Activated CD8-positive, alpha-beta memory T cell treated with anti-CD3 and anti-CD28 coated beads, Interleukin-2, amount 50 U/mL, for 4 hours (primary cell): ENCODE data around the gene STRAP.
"Not testable (repeated sequence)": the region's sequence is repeated elsewhere in the genome, so short reads cannot be mapped to it uniquely, and the experiment has no call there.

Experiments used
- DNase-seq: peaks from one replicate; pipeline ENCODE4 v3.0.0-alpha.2; 2020

Gene STRAP

DNA sequence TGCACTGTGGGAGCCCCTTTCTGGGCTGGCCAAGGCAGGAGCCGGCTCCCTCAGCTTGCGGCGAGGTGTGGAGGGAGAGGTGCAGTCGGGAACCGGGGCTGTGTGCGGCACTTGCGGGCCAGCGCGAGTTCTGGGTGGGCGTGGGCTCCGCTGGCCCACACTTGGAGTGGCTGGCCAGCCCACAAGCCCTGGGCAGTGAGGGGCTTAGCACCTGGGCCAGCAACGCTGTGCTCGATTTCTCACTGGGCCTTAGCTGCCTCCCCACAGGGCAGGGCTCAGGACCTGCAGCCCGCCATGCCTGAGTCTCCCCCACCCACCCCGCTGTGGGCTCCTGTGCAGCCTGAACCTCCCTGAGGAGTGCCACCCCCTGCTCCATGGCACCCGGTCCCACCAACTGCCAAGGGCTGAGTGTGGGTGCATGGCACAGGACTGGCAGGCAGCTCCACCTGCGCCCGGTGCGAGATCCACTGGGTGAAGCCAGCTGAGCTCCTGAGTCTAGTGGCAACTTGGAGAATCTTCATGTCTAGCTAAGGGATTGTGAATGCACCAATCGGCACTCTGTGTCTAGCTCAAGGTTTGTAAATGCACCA lies 7.5 kb upstream of the STRAP start:
- DNase-seq, result not testable (repeated sequence)

DNA sequence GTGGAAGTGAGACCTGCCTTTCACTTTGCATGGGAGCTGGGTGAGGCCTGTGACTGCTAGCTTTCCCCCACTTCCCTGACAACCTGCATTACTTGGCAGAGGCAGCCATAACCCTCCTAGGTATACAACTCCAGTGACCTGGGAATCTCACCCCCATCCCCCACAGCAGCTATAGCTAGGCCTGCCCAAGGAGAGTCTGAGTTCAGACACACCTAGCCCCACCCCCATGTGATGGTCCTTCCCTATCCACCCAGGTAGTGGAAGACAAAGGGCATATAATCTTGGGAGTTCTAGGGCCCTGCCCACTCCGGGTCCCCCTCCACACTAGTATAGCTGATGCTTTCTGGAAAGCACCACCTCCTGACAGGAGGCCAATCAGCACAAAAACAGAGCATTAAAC lies 6.3 kb upstream of the STRAP start:
- DNase-seq, result no peak

DNA sequence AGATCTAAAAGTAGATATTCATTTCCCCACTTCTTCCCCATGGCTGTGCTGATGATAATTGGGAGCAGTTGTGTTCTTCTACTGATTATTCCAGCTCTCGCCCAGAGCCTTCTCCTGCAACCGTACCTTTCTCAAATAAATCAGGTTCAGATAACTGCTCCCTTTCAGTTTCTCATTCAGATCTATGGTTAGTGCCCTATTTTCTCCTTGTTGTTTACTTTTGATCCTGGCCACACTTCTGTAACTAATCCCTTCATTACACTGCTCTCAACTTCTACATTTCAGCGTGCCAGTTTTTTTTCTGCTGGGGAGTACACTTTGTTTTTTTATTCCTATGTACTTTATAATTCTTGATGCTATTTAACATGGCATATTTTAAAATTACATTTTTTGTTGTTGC lies 2.8 kb upstream of the STRAP start:
- no peak for DNase-seq

DNA sequence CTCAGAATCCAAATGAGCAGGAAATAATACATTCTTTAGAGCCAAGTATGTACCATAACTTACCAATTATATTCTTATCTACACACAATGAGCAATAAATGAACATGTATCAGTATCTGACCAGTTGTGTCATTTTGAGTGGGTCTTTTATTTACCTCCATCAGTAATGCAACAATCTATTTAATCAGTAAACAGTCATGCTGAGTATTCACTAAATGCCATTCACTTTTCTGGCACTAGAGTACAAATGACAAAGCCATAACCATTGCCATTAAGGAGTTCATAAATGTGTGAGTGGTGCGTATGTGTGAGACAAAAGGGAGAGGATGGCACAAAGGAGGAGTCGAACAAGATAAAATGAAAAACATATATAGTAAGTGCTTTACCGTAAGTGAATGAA lies 1.5 kb upstream of the STRAP start:
- DNase-seq, result no peak

DNA sequence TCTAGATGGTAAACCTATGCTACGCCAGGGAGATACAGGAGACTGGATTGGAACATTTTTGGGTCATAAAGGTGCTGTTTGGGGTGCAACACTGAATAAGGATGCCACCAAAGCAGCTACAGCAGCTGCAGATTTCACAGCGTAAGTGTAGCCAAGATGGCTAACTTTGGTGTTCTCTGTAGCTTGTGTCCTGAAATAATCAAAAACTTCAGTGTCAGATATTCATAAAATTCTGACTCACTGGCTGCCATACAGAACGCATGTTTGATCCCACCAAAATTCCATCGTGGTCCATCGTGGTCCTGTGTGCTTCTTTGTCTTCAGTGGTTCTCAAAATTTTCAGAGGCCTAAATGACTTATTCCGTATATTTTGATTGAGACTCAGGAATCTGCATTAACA lies 1.3 kb downstream of the STRAP start:
- DNase-seq, result no peak

DNA sequence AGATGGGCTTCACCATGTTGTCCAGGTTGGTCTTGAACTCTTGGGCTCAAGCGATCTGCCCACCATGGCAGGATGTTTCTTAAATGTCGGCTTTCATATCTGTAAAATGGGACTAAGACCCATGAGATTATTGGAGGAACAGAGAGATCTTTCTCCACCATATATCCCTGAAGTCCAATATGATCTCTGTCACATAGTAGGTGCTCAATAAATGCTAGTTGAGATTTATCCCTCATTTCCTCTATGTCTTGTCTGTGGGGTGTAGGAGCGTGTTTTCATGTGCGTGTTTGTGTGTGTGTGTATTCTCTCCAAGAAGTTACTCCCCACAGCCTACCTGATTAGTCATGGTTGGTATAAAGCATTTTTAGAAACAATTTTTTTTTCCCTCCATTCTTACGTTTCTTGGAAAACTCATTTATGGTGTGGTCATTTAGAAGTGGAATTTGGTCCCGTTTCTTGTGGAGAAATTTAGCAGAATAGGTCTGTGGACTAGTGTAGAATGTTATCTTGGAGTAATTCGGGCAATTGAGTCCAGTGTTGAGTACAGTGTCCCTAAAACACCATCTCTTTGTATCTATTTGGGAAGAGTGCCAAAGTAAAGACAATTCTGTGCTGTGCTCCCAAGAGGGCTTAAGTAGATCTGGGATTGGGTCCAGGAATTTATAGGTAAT lies 4.3 kb downstream of the STRAP start:
- no peak for DNase-seq

DNA sequence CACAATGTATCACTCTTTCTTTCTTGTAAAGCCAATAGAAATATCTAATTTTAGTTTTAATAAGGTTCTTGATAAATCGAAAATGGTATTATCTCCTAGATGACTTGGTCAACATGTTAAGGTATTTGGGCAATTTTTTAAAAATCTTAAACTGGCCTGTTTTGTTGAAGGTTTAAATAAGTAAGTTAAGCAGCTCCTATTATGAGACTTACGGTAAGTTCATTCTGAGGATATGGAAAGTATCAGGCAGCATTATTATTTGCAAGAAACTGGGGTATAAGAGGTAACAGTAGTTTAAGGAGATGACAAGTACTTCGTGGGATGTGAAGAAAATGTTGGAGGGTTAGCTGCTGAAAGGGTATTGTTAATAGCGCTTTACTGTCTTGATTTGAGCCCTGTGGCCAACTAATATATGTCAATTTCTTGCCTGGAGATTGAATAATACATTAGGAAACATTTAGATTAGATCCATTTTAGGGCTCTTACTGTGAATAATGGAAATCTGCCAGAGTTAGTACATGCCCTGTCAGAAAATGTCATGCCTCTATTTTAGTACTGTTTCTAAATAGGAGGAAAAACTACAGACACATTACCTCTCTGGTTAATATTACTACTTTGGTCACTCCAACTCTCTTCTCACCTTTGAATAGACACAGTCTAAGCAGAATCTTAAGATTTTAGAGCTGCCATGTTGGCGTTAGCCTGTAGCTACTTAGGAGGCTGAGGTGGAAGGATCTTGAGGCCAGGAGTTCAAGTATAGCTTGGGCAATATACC lies 5.0 kb downstream of the STRAP start:
- no peak for DNase-seq

DNA sequence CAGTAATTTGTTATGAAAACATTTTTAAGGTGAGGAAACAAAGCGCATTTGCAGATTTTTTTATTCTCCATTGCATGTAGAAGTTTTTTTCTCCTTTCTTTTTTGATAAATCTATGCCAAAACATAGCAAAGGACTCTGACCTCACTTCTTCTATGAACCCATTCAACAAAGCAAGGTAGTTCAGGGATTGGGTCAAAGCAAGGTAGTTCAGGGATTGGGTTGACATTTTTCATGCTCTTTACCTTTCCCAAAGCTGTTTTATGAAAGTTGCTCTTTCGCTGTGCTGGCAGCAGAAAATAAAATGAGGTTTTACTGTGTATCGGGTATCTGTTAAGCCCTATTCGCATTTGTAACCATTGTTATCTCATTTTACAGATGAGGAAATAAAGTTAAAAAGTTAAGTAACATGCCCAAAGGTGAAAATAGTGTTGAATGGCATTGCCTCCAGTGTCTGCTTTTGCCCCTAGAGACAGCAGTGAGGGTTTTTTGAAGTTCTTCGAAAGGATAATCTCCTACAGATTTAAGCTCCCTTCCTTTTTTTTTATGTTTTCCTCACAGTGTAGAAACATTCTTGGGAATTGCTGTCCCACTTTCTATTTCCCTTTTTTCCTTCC lies 10.6 kb downstream of the STRAP start:
- no peak for DNase-seq

DNA sequence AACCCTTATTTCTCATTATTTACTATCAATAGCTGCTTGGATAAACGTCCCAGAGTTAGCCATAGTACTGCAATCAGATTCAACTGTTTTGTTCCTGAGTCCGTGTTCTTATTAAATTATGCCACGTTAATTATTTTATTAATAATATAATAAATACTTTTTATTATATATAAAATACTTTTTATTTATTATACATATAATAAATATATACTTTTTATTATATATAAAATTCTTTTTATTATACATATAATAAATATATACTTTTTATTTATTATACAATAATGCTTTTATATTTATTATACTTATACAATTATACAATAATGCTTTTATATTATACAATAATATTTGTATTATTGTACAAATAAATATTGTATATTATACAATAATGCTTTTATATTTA lies 11.1 kb downstream of the STRAP start:
- no peak for DNase-seq

DNA sequence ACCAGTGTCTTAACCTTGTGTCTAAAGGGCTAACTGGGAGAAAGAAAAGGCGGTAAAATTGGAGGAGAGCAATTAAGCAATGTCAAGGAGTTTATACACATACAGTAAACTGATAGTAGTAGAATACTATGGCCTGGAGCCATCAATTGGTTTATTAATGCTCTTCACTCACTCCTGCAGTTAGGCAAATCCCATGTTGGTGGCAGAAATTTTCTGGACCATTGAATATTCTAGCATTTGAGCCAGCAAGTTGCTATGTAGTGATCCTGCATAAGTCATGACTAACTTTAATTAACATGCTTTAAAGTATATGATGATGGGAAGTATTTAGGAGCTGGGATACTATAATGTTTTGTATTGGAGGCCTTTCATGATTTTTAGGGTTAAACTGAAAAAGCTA lies 14.7 kb downstream of the STRAP start:
- DNase-seq, result no peak

DNA sequence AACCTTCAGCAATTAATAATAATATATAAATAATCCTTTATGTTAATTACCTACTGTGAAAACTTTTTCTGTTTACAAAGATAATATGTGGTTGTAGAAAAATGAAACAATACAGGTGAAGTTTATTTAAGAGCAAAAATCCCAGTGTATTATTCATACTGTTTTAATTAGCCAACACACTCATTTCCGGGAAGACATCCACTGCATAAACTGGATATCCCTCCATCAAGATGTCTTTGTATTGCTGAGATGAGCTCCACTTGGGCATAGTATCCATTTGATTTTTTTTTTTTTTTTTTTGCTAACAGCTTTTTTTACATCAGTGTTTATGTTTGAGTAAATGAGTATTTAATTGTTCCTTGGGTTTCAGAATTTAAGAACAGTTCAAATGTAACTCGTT lies 15.2 kb downstream of the STRAP start:
- no peak for DNase-seq

DNA sequence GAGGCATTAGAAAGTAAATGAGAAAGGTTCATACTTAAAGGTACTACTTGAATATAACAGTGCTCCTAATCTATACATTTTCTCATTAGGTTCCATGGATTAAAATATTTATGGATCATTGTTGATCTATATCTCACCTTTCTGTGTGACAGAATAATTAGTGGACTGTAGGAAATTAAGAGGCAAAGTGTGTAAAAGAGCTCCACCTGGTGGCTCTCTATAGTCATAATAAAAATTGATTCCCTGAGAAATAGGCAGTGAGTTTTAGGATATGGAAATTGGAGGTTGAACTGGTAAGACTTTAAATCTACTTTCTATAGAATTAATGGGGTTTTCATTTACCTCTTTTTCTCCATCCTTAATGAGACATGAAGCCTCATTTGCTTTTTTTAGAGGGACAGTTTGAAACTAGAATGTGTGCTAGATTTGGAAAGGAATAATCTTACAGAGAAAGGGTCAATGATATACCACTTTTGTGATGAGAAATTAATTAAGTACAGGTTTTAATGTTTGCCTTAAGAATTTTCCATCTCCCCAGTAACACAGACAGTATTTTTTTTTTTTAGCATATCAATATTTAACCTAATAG lies 17.2 kb downstream of the STRAP start:
- no peak for DNase-seq

DNA sequence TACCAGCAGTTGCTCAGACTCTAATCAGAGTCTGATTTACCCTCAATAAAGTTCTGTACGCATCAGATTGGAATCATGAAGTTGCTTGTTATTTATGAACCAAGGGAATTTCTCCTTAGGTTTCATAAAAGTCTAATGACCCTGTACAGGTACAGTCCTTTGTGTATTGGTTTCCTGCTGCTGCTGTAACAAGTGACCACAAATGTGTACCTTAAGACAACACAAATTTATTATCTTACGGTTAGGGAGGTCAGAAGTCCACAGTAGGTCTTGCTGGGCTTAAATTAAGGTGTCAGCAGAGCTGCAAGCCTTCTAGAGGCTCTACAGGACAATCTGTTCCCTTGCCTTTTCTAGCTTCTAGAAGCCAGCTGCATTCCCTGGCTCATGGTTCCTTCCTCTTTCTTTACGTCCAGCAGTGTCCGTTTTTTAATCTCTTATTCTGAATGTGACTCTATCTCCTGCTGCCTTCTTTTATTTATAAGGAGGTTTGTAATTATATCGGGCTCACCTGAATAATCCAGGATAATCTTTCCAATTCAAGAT lies 22.3 kb downstream of the STRAP start:
- DNase-seq, result no peak

DNA sequence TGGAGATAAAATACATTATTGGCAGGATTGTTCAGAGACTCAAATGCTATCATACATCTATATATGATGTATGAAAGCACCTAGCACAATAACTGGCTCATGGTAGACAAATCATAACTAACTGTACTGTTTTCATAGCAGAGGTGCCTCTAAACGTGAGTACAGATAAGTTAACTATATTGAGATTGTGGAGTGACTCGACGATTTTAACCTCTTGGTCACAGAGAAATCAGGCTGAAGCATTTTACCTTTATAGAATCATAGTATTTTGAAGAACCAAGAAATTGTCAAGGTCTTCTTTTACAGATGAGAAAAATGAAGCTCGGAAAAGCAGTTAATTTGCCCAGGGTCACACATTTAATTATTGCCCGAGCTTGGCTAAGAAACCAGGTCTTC lies 28.3 kb downstream of the STRAP start:
- DNase-seq, result no peak

DNA sequence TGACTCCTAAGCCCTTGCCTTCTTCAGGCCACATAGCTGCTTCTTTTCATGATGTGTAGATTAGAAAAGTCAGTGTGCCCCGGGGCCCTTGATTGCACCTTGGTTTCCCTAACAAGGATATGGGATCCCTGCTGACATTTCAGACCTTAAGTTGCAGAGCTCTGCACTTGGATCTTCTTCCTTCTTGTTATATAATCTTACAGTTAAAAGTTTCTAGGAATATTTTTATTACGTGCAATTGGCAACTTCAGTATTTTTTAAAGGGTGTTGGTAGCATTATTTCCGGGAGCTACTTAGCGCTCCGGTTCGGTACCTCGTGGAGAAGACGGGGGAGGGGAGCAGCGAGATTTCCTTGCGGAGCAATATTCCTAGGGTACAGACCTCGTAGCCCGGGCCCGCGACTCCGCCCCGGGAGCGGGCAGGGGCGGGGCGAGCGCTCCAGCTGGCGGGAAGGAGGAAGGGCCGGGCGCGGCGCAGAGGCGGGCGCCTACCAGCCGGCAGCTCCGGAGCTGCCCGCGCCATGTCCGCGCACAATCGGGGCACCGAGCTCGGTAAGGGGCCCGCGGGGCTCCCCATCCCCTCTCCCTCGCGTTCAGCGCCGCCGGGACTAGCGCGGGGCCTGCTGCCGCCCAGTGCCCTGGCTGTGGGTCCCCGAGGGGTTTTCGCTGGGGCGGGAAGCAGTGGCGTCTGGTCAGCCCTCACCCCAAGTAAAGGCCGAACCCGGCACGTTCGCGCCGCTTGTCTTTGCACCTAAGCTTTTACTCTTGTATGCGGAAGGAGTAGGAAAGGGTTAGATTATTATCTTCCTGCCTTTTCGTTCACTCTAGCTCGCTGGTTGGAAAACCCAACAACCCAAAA lies 28.9 kb downstream of the STRAP start, which contains the start of gene DERA:
Gene DERA (plus strand): TSS at position 469 of the 858 bp plus-strand sequence. CDS start 52 bp downstream, at position 521.
- DNase-seq, result peak; percentile 59

DNA sequence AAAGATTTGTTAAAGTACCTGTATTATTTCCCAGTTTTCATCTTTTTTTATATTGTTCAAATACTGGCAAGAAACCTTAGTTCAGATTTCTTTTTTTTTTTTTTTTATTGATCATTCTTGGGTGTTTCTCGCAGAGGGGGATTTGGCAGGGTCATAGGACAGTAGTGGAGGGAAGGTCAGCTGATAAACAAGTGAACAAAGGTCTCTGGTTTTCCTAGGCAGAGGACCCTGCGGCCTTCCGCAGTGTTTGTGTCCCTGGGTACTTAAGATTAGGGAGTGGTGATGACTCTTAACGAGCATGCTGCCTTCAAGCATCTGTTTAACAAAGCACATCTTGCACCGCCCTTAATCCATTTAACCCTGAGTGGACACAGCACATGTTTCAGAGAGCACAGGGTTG lies 29.7 kb downstream of the STRAP start:
- not testable (repeated sequence) for DNase-seq

DNA sequence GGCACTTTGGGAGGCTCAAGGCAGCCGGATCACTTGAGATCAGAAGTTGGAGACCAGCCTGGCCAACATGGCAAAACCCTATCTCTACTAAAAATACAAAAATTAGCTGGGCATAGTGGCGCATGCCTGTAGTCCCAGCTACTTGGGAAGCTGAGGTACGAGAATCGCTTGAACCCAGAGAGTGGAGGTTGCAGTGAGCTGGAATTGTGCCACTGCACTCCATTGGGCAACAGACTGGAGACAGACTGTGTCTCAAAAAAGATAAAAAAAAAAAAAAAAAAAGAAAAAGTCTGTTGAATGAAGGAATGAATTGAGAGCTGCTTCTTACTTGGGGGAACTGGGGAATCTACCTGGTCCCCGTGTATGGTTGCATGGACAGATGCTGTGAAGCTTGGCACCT lies 31.9 kb downstream of the STRAP start:
- DNase-seq, result not testable (repeated sequence)

DNA sequence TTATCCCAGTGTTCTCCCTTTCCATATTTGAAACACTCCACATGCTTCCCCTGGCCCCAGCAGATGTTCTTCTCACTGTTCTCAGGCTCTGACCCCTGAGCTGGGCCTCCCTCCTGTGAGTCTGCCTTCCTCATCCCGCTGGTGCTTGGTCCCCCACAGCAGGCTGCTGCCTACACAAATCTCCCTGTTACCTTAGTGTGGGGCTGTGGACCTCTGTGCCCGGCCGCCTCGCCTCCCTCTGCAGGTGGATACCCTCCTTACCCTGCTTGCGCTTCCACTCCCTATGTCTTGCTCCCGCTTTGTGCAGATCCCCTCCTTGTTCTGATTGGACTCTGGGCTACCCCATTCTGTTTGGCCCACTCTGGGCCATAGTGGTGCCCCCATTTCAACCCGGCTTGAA lies 35.9 kb downstream of the STRAP start:
- no peak for DNase-seq

DNA sequence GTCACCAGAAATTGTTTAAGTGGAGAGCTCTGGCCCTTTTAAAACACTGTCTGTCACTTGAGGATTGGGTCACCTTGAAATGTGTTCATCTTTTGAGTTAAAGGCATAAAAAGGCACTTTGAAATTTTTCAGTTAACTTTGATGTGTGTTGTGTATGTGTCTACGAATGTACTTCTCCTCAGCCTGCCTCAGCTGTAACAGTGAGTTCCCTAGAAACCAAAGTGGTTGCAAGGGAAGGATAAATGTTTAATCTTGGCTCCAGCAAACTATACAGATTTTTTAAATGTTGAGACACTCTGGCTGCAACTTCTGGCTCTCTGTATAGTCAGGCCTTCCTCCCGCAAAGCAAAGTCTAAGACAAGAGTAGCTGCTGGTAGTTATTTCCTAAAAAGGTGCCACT lies 37.2 kb downstream of the STRAP start:
- DNase-seq, result no peak

DNA sequence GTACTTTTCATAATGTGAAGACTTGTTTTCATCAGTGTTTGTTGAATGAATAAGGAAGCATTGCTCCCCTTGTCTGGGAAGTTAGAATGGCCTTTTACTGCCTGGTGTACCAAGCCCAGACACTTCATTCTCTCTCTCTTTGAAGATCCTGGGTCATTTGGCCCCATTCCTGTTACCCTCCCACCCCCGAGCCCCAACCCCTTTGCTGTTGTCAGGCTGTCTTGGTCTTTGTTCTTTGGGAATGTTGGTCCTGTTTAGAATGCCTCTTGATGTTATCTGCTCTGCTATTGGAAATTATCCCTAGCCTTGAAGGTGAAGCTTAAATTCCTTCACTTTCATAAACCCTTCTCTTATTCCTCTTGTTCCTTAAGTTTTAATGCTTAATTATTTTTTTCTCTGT lies 42.8 kb downstream of the STRAP start:
- no peak for DNase-seq

DNA sequence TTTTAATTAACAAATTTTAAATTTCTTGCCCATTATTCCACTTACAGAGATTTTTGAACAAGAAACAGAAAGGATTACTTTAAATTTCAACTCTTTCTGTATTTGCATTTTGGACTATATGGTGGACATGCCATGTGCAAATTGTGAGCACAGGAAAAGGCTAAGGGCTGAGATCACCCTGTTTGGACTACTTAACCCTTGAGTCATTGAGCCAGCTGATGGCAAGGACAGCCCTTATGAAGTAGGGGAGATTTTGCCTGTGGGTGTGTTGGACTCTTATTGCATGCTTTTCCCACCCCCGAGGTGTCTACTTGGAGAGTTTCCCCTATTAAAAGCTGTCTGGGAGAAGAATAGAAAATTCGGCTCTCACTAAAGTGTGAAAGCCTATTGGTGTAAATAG lies 46.2 kb downstream of the STRAP start:
- DNase-seq, result no peak
